Neural progenitor cell (in vitro differentiated cells): ENCODE measurements around the gene TASP1.

ENCODE experiments used
- EZH2 ChIP-seq: fragments of 200-600 bp; sonication (generic); IDR thresholded peaks from 2 replicates; pipeline ENCODE4 v1.6.1; 2017; ENCODE audit warnings: antibody characterized with exemption, mild to moderate bottlenecking, moderate library complexity
- TF ChIP-seq, protein P1 (sequence below): fragments of 200-600 bp; sonication (generic); IDR thresholded peaks from 2 replicates; pipeline ENCODE4 v1.5.1; 2017; ENCODE audit warnings: antibody characterized with exemption, mild to moderate bottlenecking

DNA sequence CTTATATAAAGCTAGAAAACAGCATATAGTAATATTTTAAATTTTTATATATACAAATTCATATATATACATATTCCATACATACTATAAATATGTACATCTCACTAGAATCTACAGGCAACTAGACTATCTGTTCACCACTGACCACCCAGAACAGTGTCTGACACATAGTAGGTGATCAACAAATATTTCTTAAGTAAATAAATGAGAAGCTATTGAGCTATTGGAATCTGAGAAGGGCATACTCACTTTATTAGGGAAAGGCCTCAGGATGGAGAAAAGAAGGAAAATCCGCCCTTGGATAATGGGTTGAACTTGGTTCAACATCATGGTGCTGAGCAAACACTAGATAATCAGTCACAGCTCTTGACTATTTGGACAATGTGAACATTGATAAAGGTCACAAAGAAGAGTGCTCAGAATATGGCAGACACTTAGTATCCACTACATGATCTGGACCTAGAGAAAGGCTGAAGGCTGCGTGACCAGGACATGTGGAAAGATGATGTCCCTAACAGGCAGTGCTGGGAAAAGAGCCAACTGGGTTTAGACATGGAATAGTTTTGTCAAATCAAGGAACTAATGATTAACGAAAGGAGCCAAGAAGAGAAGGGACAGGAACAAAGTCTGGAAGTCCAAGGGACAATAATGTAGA lies 186.1 kb downstream of the TASP1 start:
- no peak for TF ChIP-seq EZH2
- TF ChIP-seq, protein P1, sequence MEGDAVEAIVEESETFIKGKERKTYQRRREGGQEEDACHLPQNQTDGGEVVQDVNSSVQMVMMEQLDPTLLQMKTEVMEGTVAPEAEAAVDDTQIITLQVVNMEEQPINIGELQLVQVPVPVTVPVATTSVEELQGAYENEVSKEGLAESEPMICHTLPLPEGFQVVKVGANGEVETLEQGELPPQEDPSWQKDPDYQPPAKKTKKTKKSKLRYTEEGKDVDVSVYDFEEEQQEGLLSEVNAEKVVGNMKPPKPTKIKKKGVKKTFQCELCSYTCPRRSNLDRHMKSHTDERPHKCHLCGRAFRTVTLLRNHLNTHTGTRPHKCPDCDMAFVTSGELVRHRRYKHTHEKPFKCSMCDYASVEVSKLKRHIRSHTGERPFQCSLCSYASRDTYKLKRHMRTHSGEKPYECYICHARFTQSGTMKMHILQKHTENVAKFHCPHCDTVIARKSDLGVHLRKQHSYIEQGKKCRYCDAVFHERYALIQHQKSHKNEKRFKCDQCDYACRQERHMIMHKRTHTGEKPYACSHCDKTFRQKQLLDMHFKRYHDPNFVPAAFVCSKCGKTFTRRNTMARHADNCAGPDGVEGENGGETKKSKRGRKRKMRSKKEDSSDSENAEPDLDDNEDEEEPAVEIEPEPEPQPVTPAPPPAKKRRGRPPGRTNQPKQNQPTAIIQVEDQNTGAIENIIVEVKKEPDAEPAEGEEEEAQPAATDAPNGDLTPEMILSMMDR = no peak
